ENCODE data around the gene UHRF1.

Gene UHRF1

GRCh38 chr19:4868286-4868834 is 40.9 kb upstream of the UHRF1 start:
- no peak overlapping the region for H3K4me3 ChIP-seq (ENCODE audit: low read depth, low read length)
- POLR2A ChIA-PET: interaction anchor here (0.6 to 4.1 kb wide), 6 partner anchors 10 to 169 kb away, joined by 3 to 23 read pairs (median 4); no protein-coding TSS in a partner anchor
- TF ChIP-seq, protein P1, sequence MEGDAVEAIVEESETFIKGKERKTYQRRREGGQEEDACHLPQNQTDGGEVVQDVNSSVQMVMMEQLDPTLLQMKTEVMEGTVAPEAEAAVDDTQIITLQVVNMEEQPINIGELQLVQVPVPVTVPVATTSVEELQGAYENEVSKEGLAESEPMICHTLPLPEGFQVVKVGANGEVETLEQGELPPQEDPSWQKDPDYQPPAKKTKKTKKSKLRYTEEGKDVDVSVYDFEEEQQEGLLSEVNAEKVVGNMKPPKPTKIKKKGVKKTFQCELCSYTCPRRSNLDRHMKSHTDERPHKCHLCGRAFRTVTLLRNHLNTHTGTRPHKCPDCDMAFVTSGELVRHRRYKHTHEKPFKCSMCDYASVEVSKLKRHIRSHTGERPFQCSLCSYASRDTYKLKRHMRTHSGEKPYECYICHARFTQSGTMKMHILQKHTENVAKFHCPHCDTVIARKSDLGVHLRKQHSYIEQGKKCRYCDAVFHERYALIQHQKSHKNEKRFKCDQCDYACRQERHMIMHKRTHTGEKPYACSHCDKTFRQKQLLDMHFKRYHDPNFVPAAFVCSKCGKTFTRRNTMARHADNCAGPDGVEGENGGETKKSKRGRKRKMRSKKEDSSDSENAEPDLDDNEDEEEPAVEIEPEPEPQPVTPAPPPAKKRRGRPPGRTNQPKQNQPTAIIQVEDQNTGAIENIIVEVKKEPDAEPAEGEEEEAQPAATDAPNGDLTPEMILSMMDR (IDR thresholded peaks at IDR 0.05; ENCODE audit: insufficient read depth, low read length, missing control alignments): no peak
- CTCF ChIA-PET: interaction anchor here (1.2 to 11.6 kb wide), 8 partner anchors 14 to 167 kb away, joined by 3 to 129 read pairs (median 24); no protein-coding TSS in a partner anchor
- no peak for DNase-seq (ENCODE audit: low read depth, low spot score)

GRCh38 chr19:4870025-4870700 is 39.1 kb upstream of the UHRF1 start:
- H3K4me3 ChIP-seq (ENCODE audit: low read depth, low read length): no peak overlapping the region
- ChIA-PET CTCF (interaction anchor here (0.9 to 11.6 kb wide), 7 partner anchors 9 to 166 kb away, joined by 4 to 129 read pairs (median 80); no protein-coding TSS in a partner anchor), POLR2A (interaction anchor here (0.8 to 1.5 kb wide), 2 partner anchors 15 to 42 kb away, joined by 3 to 23 read pairs; no protein-coding TSS in a partner anchor)
- peak; percentile 52 for DNase-seq (ENCODE audit: low read depth, low spot score)
- TF ChIP-seq, protein P1 (IDR thresholded peaks at IDR 0.05; ENCODE audit: insufficient read depth, low read length, missing control alignments): no peak

- CTCF ChIA-PET: interaction anchor here (1.2 to 11.6 kb wide), 11 partner anchors 18 to 167 kb away, joined by 3 to 129 read pairs (median 19); no protein-coding TSS in a partner anchor
- no peak overlapping the region for H3K4me3 ChIP-seq (ENCODE audit: low read depth, low read length)
- TF ChIP-seq, protein P1 (IDR thresholded peaks at IDR 0.05; ENCODE audit: insufficient read depth, low read length, missing control alignments): no peak
- POLR2A ChIA-PET: interaction anchor here (0.6 to 1.5 kb wide), 3 partner anchors 40 to 107 kb away, joined by 3 to 23 read pairs (median 3); no protein-coding TSS in a partner anchor
- DNase-seq (ENCODE audit: low read depth, low spot score): no peak
Observed at GRCh38 chr19:4871711-4872110, 37.6 kb upstream of the UHRF1 start.

- CTCF ChIA-PET: interaction anchor here (1.3 to 11.6 kb wide), 8 partner anchors 17 to 162 kb away, joined by 4 to 129 read pairs (median 52); no protein-coding TSS in a partner anchor
- H3K4me3 ChIP-seq (ENCODE audit: low read depth, low read length): no peak overlapping the region
- TF ChIP-seq, protein P1 (IDR thresholded peaks at IDR 0.05; ENCODE audit: insufficient read depth, low read length, missing control alignments): no peak
- DNase-seq (ENCODE audit: low read depth, low spot score): no peak
- POLR2A ChIA-PET: no interaction called here
Observed at GRCh38 chr19:4873930-4874329, 35.4 kb upstream of the UHRF1 start.

- ChIA-PET POLR2A (no interaction called here), CTCF (no interaction called here)
- TF ChIP-seq, protein P1 (IDR thresholded peaks at IDR 0.05; ENCODE audit: insufficient read depth, low read length, missing control alignments): no peak
Observed at GRCh38 chr19:4877753-4878490, 31.4 kb upstream of the UHRF1 start.

More at GRCh38 chr19:4877753-4878490, 31.4 kb upstream of the UHRF1 start:
- H3K4me3 ChIP-seq (ENCODE audit: low read depth, low read length): no peak overlapping the region
- DNase-seq (ENCODE audit: low read depth, low spot score): no peak

Data from AG04449 (cell line).